Central memory CD8-positive, alpha-beta T cell (primary cell): ENCODE measurements around the gene KLHL29.

Source experiments
- ATAC-seq: fragments of 150-1000 bp; cut with Tn5 transposase; replicated peaks from 2 replicates; pipeline ENCODE4 v1.10.0; 2022; ENCODE audit warnings: mild to moderate bottlenecking, moderate FRiP score, moderate number of reproducible peaks; ENCODE audit not compliant: poor library complexity, severe bottlenecking; ENCODE audit errors: extremely low read depth
- DNase-seq, 2 donors: peaks; one replicate each; pipeline ENCODE4 v3.0.0; 2021; ENCODE audit warnings: low spot score in 2 of 2
- H3K27ac Mint-ChIP-seq: one replicate; pipeline ENCODE4 v1.8.0; 2022; ENCODE audit warnings: low read depth, mild to moderate bottlenecking, moderate library complexity, mixed read lengths
- H3K27me3 Mint-ChIP-seq: one replicate; pipeline ENCODE4 v1.8.0; 2022; ENCODE audit warnings: mixed read lengths
- H3K36me3 Mint-ChIP-seq: one replicate; pipeline ENCODE4 v1.8.0; 2022; ENCODE audit warnings: mild to moderate bottlenecking, moderate library complexity, mixed read lengths; ENCODE audit not compliant: insufficient read depth
- H3K4me1 Mint-ChIP-seq: one replicate; pipeline ENCODE4 v1.8.0; 2022; ENCODE audit warnings: mixed read lengths
- H3K4me3 Mint-ChIP-seq: one replicate; pipeline ENCODE4 v1.8.0; 2022; ENCODE audit warnings: mild to moderate bottlenecking, moderate library complexity, mixed read lengths
- H3K9me3 Mint-ChIP-seq: one replicate; pipeline ENCODE4 v1.8.0; 2022; ENCODE audit warnings: mixed read lengths

Gene KLHL29

GRCh38 chr2:23589739-23590138 is 204.8 kb downstream of the KLHL29 start:
- Mint-ChIP-seq H3K27me3 (peaks cover 38% of the 10 kb centered on the region), H3K4me3 (no peak overlapping the region), H3K36me3 (peaks cover 1% of the 10 kb centered on the region), H3K27ac (no peak overlapping the region), H3K4me1 (no peaks in the 10 kb centered on the region), H3K9me3 (no peaks in the 10 kb centered on the region)
- DNase-seq (no peak), ATAC-seq (no peak)

- DNase-seq (no peak), ATAC-seq (no peak)
- H3K27me3 Mint-ChIP-seq: peaks cover 39% of the 10 kb centered on the region
- no peak overlapping the region for H3K4me3 Mint-ChIP-seq
- H3K9me3 Mint-ChIP-seq: no peaks in the 10 kb centered on the region
- peaks cover 1% of the 10 kb centered on the region for H3K36me3 Mint-ChIP-seq
- no peaks in the 10 kb centered on the region for H3K4me1 Mint-ChIP-seq
- H3K27ac Mint-ChIP-seq: no peak overlapping the region
These were observed 205.4 kb downstream of the KLHL29 start for GRCh38 chr2:23590241-23590869.

GRCh38 chr2:23591111-23591510 is 206.1 kb downstream of the KLHL29 start:
- peaks cover 1% of the 10 kb centered on the region for H3K36me3 Mint-ChIP-seq
- no peak overlapping the region for H3K4me3 Mint-ChIP-seq
- ATAC-seq (no peak), DNase-seq (no peak)
- H3K9me3 Mint-ChIP-seq: no peaks in the 10 kb centered on the region
- H3K27me3 Mint-ChIP-seq: peaks cover 41% of the 10 kb centered on the region
- H3K4me1 Mint-ChIP-seq: no peaks in the 10 kb centered on the region
- H3K27ac Mint-ChIP-seq: no peak overlapping the region

DNA sequence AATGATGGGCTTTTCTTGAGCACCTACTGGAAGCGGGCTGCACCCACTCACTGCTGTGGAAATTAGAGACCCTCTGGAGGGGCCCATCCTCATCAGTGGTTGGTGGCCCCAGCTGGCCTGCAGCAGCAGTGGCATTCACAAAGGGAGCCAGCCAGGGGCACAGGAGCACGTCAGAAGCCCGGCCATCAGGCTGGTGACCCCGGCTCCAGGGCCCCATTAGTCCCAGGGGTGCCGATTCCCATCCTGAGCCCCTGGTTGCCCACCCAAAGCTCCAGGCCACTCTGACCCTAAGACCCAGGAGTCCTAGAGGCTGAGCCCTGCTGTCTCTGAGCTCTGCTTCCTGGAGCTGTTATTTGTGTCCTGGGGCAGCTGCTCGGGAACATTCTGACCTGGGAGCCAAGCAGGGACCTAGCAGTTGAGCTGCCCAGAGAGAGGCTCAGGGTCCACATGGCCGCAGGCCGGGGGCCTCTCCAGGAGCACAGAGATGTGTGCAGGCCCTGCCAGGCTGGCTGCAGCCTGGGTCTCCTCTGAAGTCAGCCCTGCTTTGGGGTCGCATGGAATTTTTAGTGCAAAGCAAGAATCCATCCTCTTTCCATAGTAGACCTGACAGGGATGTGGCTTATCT is 207.2 kb downstream of the KLHL29 start:
- ATAC-seq (no peak), DNase-seq (no peak)
- Mint-ChIP-seq H3K4me3 (no peak overlapping the region), H3K4me1 (no peaks in the 10 kb centered on the region), H3K9me3 (no peaks in the 10 kb centered on the region), H3K27me3 (peaks cover 35% of the 10 kb centered on the region), H3K27ac (no peak overlapping the region), H3K36me3 (peaks cover 1% of the 10 kb centered on the region)

DNA sequence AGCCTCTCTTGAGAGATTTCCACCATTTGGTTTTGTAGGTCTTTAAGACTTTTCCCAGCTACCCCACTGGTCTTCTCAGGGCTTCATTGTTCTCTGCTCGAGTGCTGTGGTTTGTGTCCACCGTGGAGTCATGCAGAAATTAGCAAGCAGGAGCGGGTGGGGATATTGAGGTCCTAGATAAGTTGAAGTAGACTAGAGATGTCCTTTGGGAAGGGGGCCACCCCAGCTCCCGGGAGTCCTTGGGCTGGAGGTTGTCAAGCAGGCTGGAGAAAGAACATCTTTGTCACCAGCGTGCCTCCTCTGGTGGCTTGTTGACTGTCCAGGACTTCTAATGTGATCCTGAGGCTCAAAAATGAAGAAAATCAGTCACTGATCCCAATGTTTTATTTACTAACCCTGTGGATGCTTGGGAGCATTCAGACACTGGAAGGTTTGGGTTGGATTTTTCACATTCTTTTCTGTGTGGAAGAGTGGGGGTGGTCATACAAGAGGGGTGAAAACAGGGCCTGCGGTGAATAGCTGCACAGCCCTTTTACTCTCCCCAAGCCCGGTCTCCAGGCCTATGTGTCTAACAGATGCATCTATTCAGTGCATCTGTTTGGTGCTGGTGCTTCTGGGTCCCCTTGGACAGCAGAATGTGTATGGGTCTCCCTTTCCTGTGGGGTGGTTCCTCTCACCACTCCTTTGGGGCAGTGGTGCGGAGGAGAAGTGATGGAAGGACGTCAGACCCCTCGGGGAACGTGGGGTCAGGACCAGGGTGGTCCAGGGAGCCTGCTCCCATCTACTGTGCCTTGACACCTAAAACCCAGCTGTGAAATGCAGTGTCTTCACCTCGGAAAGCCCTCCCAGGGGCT is 208.1 kb downstream of the KLHL29 start:
- ATAC-seq: no peak
- no peak for DNase-seq
- Mint-ChIP-seq H3K9me3 (no peaks in the 10 kb centered on the region), H3K4me1 (no peaks in the 10 kb centered on the region), H3K27ac (no peak overlapping the region), H3K36me3 (peaks cover 1% of the 10 kb centered on the region), H3K4me3 (no peak overlapping the region), H3K27me3 (peaks cover 31% of the 10 kb centered on the region)

DNA sequence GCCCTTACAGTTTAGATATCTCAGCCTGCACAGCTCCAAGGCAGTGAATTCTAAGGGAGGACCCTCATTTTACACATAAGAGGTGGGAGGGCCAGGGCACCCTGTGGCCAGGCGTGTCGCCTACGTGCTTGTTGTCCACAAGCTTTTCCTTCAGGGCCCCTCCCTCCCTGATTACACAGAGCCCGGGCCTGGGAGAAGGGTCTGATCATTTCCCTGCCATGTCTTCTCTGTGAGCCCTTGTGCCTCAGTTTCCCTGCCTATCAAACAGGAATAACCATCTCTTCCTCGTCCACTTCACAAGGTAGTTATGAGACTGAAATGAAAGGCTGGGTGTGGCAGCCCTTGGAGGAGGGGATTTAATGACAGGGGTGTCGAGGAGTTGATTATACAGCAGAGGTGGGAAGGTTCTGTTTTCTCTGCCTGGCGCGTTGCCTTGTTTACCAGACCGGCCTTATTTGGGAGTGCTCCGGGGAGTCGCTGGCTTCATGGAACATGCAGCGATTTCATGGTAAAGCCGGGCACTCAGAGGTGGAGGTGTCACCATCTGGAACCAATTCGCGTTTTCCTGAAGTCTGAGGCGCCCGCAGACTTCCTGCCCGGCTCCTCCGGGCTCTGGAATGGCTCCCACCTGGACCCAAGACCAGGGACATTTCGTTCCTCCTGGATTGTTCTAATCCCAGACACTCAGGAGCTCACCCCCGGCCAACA is 208.9 kb downstream of the KLHL29 start:
- Mint-ChIP-seq H3K9me3 (no peaks in the 10 kb centered on the region), H3K27me3 (peaks cover 31% of the 10 kb centered on the region), H3K4me3 (no peak overlapping the region), H3K4me1 (no peaks in the 10 kb centered on the region), H3K27ac (no peak overlapping the region), H3K36me3 (no peaks in the 10 kb centered on the region)
- ATAC-seq: no peak
- no peak for DNase-seq

- Mint-ChIP-seq H3K27ac (no peak overlapping the region), H3K9me3 (no peaks in the 10 kb centered on the region), H3K36me3 (no peaks in the 10 kb centered on the region), H3K4me3 (no peak overlapping the region), H3K27me3 (peaks cover 31% of the 10 kb centered on the region), H3K4me1 (no peaks in the 10 kb centered on the region)
- DNase-seq (no peak), ATAC-seq (no peak)
These were observed 209.5 kb downstream of the KLHL29 start for GRCh38 chr2:23594460-23594825.

- Mint-ChIP-seq H3K27me3 (peaks cover 31% of the 10 kb centered on the region), H3K36me3 (no peaks in the 10 kb centered on the region), H3K27ac (no peak overlapping the region), H3K9me3 (no peaks in the 10 kb centered on the region), H3K4me3 (no peak overlapping the region), H3K4me1 (no peaks in the 10 kb centered on the region)
- no peak for ATAC-seq
- no peak for DNase-seq
These were observed 210.0 kb downstream of the KLHL29 start for GRCh38 chr2:23595021-23595420.

DNA sequence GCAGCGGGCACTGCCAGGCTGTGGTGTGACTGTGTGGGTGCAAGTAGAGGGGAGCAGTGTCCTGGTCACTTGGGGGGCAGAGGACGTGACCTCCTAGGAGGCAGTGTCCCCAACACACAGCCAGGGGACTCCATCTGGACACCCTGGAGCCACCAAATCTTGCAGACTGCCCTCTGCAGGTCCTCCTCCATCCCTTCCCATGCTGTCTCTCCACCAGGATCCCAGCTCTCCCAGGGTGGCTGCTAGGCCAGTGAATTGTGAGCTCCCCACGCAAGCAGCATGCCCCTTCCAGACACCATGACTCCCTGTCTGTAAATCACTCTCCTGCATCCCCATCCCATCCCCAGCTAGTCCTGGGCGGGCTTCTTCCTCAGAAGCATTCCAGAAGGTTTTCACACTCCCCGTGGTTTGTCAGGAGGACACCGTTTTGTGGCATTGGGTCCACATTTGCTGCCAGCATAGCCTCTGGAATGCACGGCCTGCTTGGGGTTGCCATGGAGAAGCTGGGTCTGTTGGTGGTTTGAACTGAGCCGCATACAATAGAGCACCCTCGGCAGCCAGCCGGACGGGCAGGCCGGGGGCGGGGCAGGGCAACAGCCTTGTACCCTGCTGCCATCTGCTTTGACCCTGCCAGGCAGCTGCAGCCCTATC is 210.7 kb downstream of the KLHL29 start:
- no peaks in the 10 kb centered on the region for H3K36me3 Mint-ChIP-seq
- H3K4me3 Mint-ChIP-seq: no peak overlapping the region
- ATAC-seq (no peak), DNase-seq (no peak)
- H3K9me3 Mint-ChIP-seq: no peaks in the 10 kb centered on the region
- peaks cover 29% of the 10 kb centered on the region for H3K27me3 Mint-ChIP-seq
- H3K27ac Mint-ChIP-seq: no peak overlapping the region
- H3K4me1 Mint-ChIP-seq: no peaks in the 10 kb centered on the region

- ATAC-seq: no peak
- H3K4me3 Mint-ChIP-seq: no peak overlapping the region
- no peaks in the 10 kb centered on the region for H3K9me3 Mint-ChIP-seq
- peaks cover 29% of the 10 kb centered on the region for H3K27me3 Mint-ChIP-seq
- H3K36me3 Mint-ChIP-seq: no peaks in the 10 kb centered on the region
- H3K27ac Mint-ChIP-seq: no peak overlapping the region
- DNase-seq: no peak
- no peaks in the 10 kb centered on the region for H3K4me1 Mint-ChIP-seq
These were observed 211.4 kb downstream of the KLHL29 start for GRCh38 chr2:23596316-23596885.

GRCh38 chr2:23597687-23598086 is 212.7 kb downstream of the KLHL29 start:
- H3K27me3 Mint-ChIP-seq: peaks cover 34% of the 10 kb centered on the region
- no peak for DNase-seq

DNA sequence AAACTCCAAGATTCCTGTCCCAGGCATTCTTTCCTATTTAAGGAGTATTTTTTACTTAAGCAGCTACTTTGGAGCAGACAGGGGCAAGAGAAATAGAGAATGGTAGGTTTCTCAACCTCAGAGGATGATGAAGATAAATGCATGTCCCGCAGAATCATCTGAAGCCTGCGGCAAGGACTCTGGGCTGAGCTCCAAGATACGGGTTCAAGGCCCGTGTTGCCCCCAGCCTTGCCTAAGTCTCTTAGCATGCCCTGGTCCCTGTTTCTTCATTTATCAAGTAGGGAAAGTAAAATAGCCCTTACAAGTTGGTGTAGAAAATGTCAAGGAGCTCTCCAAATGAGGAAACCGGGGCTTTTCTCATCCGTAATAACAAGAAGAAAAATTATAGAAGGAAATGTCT is 214.0 kb downstream of the KLHL29 start:
- Mint-ChIP-seq H3K4me3 (no peak overlapping the region), H3K9me3 (no peaks in the 10 kb centered on the region), H3K27ac (no peak overlapping the region), H3K36me3 (no peaks in the 10 kb centered on the region), H3K27me3 (peaks cover 34% of the 10 kb centered on the region), H3K4me1 (no peaks in the 10 kb centered on the region)
- ATAC-seq (no peak), DNase-seq (no peak)

More at GRCh38 chr2:23597687-23598086, 212.7 kb downstream of the KLHL29 start:
- Mint-ChIP-seq H3K9me3 (no peaks in the 10 kb centered on the region), H3K36me3 (no peaks in the 10 kb centered on the region), H3K4me1 (no peaks in the 10 kb centered on the region), H3K4me3 (no peak overlapping the region), H3K27ac (no peak overlapping the region)
- no peak for ATAC-seq
